Lower leg skin (tissue), 3 donors: Measurements from ENCODE around the gene MTA3.

Experiments
- POLR2A ChIP-seq, 2 donors: fragments of 450-650 bp; IDR thresholded peaks; one replicate each; pipeline ENCODE4 v1.6.1; 2016 to 2017; ENCODE audit warnings: antibody characterized with exemption in 2 of 2, mild to moderate bottlenecking in 1 of 2, moderate library complexity in 1 of 2
- TF ChIP-seq, protein P1 (sequence below), 3 donors: fragments of 450-650 bp; IDR thresholded peaks; one replicate each; pipeline ENCODE4 v1.5.1; 2016; ENCODE audit warnings: antibody characterized with exemption in 3 of 3, mild to moderate bottlenecking in 3 of 3, moderate library complexity in 2 of 3

DNA sequence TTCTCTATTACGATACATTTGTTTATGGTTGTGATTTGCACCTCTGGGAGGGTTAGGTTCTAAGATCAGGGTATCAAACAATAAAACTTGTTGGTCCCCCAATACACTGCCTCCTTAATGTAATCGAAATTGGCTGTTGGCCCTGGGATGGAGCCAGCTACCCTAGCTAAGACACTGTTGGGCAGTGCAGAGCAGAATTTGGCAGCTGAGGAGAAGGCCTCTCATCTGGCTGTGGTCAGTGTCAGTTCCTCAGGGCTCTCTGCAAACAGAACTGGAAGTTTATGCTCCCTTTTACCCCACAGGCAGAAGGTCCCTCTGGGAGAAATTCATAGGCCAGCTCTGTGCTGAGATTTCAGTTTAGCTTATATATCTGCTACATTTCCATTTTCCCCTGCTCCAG lies 232.5 kb downstream of the MTA3 start:
- TF ChIP-seq, protein P1, sequence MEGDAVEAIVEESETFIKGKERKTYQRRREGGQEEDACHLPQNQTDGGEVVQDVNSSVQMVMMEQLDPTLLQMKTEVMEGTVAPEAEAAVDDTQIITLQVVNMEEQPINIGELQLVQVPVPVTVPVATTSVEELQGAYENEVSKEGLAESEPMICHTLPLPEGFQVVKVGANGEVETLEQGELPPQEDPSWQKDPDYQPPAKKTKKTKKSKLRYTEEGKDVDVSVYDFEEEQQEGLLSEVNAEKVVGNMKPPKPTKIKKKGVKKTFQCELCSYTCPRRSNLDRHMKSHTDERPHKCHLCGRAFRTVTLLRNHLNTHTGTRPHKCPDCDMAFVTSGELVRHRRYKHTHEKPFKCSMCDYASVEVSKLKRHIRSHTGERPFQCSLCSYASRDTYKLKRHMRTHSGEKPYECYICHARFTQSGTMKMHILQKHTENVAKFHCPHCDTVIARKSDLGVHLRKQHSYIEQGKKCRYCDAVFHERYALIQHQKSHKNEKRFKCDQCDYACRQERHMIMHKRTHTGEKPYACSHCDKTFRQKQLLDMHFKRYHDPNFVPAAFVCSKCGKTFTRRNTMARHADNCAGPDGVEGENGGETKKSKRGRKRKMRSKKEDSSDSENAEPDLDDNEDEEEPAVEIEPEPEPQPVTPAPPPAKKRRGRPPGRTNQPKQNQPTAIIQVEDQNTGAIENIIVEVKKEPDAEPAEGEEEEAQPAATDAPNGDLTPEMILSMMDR (IDR thresholded peaks at IDR 0.05) = no peak
- TF ChIP-seq POLR2A (IDR thresholded peaks at IDR 0.05) = no peak
